Measurements from ENCODE around the gene WIPF3.

DNA sequence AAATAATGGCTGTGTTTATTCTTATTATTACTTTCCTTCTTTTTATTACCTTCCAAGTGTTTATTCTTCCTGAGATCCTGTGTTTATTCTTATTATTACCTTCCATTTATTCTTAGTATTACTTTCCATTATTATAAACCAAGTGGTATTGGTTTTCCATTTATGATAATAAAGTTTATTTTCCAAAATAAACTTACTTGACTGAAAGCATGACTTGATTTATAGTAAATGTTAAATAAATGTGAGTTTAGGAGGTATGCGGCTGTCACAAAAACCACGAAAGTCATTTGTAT, 20.2 kb downstream of the WIPF3 start:
- TF ChIP-seq, protein P1, sequence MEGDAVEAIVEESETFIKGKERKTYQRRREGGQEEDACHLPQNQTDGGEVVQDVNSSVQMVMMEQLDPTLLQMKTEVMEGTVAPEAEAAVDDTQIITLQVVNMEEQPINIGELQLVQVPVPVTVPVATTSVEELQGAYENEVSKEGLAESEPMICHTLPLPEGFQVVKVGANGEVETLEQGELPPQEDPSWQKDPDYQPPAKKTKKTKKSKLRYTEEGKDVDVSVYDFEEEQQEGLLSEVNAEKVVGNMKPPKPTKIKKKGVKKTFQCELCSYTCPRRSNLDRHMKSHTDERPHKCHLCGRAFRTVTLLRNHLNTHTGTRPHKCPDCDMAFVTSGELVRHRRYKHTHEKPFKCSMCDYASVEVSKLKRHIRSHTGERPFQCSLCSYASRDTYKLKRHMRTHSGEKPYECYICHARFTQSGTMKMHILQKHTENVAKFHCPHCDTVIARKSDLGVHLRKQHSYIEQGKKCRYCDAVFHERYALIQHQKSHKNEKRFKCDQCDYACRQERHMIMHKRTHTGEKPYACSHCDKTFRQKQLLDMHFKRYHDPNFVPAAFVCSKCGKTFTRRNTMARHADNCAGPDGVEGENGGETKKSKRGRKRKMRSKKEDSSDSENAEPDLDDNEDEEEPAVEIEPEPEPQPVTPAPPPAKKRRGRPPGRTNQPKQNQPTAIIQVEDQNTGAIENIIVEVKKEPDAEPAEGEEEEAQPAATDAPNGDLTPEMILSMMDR (IDR thresholded peaks at IDR 0.05): no peak
- no peak for TF ChIP-seq POLR2A (IDR thresholded peaks at IDR 0.05)

Measured in right lobe of liver (tissue), 4 donors.